ENCODE results near the gene RAB3GAP1.
A peak's percentile ranks its signal among the peaks of the same experiment; 100 is the strongest.

RAB3GAP1 gene

DNA sequence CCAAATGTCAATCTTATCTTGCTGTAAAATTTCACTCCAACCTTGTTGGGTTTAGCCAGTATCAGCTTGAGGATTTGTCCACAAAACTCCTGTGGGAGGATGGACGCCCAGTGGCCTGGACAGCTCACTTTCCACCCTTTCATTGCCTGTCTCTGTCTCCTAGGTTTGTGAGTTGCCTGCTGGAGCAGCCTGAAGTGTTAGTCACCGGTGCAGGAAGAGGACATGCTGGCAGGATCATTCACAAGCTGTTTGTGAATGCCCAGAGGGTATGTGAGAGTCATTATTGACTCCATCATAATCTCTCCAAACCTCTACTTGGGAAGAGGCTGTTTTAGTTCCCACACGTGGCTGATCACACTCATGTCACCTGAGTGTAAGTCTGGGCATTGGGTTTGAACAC, 112.3 kb downstream of the RAB3GAP1 start:
- DNase-seq (ENCODE audit: low spot score), result peak; percentile 59

DNA sequence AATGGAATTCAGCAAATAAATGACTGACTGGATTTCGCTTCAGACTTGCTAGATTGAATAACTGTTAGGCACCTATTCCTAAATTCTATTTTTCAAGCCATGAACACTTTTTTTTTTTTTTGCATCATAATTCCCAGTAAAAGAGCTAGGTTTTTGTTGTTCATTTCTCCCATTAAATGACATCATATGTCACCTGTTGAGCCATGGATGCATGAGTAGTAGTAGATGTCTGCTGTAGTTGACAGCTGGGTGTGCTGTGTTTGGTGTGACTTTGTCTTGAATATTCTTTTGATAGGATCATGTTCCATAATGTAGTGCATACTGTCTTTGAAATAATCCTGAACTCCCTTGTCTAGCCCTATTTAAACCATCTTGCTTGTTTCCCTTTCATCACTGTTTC, 115.2 kb downstream of the RAB3GAP1 start:
- no peak for DNase-seq (ENCODE audit: low spot score)

DNA sequence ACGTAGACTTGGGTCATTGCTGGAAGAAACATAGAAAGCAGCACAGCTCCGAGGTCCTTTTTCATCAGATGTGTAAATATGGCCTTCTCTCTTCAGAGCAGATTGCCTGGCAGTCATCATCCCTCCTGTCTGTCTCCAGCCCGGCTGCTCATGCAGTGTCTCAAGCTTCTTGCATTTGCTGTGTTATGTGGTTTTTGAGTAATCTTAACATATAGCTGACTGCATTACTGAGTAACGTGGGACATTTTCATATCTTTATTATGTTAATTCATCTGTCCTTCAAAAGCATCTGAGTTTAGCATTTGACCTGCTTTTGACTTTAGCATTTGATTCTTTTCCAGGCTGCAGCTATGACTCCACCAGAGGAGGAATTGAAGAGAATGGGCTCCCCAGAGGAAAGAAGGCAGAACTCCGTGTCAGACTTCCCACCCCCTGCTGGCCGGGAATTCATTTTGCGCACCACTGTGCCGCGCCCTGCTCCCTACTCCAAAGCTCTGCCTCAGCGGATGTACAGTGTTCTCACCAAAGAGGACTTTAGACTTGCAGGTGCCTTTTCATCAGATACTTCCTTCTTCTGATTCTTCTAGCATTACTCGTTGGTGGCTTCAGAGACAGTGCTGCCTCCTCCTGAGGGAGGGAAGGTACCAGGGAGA, 116.2 kb downstream of the RAB3GAP1 start:
- DNase-seq (ENCODE audit: low spot score), result no peak

DNA sequence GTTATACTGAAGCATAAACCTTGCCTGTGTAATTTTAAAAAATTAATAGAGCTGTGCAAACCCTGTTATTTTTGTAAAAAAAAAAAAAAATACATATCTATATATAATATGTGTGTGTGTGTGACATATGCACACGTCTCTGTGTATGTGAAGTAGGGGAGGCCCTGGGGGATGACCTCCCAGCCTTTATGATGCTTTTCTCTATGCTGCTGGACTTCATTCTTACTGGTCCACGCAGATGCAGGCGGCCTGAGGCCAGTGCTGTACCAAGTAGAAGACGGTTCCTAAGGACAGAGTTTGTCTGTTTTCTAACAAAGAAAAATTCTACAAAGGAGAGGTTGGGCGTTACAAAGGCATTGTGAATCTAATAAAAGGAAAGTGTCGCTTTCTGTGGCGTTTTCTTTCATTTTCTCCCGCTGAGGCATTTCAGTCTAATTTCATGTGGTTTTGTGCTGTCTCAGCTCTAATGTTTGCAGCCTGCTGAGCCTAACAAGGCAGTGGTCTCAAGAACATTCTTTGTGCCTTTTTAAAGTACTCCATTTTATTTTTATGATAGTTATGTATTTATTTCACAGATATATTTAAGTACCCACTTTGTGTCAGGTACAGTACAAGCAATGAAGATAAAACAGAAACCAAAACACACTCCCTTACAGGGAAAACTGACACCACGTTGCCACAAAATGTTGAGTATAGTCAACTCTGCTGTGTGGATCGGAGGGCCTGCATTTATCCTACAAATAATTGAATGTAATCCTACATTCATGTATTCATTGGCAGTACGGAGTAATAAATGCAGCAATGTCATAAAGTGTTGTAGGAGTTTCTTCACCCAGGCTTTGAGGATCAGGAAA, 118.0 kb downstream of the RAB3GAP1 start:
- DNase-seq (ENCODE audit: low spot score), result no peak

DNA sequence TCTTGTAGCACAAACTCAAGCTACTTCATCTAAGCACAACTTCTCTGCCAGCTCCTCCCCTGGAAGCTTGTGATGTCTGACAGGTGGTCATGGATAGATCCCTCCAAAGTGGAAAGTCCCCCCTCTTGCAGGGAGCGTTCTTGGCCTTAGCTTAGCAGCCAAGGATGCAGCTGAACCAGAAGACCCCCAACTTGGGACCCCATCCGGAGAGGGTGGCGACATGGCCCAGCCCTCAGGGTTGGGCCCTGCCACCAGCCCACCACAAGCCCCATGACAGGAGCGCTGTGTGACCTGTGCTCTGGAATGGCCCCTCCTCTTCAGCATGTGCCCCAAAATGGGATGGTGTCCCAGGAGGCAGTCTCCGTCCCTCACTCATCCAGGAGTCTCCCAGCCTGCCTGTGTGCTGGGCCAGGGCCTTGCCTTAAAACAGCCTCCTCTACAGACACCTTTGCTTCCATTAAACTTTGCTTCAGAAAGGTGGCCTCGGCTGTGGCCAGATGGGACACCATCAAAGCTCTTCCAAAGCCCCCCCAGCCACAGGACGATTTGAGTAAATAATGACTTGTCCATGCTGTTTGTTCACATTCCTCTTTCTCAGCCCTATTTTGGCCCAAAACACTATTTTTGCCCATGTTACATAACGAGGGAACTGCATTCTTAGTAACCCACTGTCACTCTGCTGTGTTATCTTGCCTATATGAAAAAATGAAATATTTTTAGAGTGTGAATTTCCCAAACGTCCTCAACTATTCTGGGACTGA, 122.1 kb downstream of the RAB3GAP1 start:
- no peak for DNase-seq (ENCODE audit: low spot score)

DNA sequence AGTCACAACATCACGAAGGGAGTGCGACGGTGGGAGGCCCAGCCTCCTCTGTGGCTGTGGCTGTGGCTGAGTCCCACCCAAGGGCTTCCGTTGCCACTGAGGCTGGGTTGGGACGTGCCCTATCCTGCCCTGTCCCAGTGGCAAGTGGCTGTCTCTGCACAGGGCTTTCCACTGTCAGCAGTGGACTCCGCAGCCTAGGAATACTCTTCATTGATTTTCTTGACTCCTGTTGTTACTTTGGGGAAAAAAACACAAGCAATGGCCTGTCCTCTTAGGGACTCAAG, 122.7 kb downstream of the RAB3GAP1 start:
- DNase-seq (ENCODE audit: low spot score), result no peak

DNA sequence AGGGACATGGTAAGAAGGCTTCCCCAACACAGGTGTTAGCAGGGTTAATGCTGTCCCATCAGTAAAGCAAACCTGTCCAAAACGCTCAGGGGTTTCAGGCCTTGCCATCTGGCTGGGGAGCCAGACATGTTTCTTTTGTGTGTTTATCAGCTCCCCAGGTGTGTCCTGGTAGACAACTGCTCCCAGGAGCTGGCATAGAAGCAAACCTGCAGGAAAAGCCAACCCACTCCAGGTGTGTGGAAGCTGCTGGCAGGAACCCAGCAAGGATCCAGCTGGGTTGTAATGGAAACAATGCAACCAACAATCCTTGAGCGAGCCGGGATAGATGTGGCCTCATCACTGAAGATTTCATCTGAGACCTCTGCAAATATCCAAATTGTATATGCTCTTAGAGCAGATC, 123.1 kb downstream of the RAB3GAP1 start:
- no peak for DNase-seq (ENCODE audit: low spot score)

DNA sequence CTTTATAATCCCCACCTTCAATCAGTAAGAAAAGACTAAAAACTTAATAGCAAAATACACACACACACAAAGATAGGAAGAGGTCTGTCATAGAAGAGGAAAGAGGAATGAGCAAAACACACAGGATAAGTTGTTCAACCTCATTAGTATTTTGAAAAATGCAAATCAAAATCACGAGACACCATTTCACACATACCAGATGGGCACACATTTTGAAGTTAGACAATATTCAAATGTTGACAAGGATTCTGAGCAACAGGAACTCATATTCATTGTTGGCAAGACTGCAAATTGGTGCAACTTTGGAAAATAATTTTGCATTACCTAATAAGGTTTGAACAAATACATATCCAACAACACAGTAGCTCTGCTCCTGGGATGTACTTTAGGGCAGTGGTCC, 127.6 kb downstream of the RAB3GAP1 start:
- no peak for DNase-seq (ENCODE audit: low spot score)

DNA sequence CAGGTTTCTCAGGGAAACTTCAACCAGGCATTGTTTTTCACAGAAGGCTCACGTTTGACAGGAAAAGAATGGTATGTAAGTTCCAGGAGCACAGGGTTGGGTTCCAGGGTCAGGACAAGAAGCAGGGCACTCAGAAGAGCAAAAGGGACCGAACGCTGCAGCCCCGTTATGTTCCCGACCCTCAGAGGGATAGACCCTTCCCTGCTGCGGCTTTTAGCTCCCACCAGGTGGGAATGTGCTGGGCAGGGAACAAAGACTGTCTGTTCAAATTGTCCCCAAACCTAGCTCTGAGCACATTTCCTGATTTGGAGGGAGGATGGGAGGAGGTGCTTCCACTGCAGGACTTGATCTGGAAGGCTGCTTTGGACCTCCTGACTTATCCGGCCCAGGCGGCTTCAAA, 130.1 kb downstream of the RAB3GAP1 start:
- no peak for DNase-seq (ENCODE audit: low spot score)

DNA sequence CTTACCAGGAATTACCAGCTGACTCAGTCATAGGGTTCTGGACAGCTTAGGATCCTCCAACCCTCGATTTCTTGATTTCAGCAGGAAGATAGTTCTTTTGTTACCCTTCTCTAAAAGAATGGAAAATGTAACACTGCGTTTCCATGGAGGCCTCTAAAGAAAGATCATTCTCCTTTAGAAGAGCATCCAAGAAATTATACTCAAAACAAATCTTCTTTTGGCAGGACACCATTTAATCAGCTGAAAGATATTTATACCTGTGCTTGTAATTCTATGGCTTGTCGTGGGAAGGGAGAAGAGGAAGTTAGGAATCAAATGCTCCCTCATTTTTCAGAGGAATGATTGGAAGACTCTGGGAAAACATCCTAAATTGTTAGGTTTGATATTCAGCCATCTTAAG, 130.5 kb downstream of the RAB3GAP1 start:
- DNase-seq (ENCODE audit: low spot score), result no peak

DNA sequence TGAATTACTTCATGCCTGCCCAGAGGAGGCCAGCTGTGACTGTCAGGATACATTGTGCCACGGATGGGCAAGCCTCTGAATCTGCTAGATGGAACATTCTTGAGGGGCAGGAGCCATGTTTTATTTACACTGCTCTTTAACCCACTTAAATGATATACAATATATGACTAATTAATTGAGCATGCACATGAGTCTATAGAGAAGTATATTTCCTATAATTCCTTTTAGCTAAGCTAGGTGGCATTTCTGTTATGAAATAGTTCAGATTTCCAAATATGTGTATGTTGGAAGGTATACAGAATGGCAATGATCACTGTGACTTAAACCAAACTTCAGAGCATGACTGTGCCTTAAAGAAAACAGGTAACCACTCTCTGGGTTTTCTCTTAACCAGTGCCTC, 131.7 kb downstream of the RAB3GAP1 start:
- DNase-seq (ENCODE audit: low spot score), result no peak

DNA sequence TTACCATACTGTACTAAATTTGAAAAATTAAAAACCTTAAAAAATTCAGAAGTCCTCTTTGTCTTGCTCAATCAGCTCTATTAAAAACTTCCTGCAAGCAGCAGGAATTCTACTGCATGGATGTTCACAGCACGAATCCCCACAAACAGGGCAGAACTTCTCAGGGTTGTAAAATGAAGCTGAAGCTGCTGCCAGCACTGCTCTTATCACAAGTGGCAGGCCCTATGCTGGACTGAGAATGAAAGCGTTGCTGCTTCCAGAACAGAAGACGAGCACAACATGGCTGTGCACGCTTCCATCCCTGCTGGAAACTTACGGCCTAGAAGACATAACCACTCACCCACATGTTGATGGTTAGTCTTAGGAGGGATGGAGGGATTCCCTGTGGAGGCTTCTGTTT, 134.0 kb downstream of the RAB3GAP1 start:
- no peak for DNase-seq (ENCODE audit: low spot score)

DNA sequence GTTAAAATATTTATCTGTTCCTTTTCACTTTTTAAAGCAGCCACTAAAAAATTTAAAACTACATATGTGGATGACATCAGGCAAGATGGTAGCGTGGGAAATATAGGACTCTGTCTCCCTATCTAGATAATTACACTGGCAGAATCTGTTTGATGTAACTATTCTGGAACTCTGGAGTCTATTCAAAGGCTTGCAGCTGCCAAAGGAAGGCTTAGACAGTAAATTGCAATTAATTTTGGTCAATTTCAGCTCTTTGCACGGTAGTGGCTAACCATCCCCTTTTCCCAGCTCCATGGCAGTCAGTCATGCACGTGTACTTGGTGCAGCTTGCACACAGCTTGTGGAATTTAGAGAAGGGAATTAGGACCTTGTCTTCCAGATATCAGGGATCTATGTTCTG, 135.2 kb downstream of the RAB3GAP1 start:
- no peak for DNase-seq (ENCODE audit: low spot score)

DNA sequence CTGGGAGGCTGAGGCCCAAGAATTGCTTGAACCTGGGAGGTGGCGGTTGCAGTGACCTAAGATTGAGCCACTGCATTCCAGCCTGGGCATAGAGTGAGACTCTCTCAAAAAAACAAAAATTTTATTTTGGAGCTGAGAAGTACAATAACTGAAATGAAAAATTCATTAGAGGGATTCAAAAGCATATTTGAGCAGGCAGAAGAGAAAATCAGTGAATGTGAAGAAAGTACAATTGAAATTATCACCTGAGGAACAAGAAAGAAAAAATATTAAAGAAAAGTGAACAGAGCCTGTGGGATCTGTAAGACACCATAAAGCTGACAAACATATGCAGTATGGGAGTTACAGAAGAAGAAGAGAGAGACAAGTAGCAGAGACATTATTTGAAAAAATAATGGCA, 137.1 kb downstream of the RAB3GAP1 start:
- DNase-seq (ENCODE audit: low spot score), result no peak

DNA sequence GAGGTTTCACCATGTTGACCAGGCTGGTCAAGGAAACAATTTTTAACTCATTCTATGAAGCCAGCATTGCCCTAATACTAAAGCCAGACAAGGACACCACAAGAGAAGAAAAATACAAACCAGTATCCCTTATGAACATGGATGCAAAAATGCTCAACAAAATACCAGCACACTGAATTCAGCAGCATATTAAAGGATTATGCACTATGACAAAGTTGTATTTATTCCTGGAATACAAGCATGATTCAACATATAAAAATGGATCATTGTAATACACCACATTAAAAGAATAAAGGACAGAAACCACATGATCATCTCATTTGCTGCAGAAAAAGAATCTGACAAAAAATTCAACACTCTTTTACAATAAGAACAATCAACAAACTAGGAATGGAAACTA, 138.7 kb downstream of the RAB3GAP1 start:
- no peak for DNase-seq (ENCODE audit: low spot score)

DNA sequence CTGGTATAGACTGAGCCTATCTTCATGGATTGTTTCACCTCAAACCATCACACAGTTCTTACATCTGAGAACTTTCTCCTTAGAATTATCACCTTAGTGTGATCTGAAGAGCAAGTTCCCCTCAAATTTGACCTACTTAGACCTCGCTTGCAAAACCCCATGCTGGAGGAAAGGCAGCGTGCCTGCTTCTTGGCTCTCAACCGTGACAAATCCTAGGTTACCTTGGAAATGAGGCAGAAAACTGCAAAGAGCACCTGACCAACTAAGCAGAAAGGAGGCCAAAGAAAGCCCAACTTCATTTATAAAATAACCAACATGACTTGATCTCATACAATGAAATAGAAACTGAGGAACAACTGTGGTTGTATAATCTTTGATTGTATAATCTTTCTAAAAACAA, 146.4 kb downstream of the RAB3GAP1 start:
- DNase-seq (ENCODE audit: low spot score), result no peak

DNA sequence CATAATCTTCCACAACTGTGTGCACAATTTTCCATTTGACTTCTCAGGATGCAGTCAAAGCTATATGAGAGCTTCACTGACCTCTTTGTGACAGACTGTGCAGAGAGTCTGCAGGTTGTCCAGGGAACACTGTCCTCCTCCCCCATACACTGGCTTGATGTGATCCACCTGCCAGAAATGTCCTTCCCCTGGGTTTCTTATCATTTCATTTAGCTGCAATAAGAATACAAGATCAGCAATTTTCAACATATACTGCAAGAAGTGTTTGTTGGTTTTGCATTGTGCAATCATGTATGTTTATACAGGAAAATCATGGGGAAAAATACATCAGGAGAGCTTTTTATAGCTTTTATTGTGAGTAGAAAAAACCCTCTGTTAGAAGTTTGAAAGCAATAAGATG, 150.7 kb downstream of the RAB3GAP1 start:
- no peak for DNase-seq (ENCODE audit: low spot score)

DNA sequence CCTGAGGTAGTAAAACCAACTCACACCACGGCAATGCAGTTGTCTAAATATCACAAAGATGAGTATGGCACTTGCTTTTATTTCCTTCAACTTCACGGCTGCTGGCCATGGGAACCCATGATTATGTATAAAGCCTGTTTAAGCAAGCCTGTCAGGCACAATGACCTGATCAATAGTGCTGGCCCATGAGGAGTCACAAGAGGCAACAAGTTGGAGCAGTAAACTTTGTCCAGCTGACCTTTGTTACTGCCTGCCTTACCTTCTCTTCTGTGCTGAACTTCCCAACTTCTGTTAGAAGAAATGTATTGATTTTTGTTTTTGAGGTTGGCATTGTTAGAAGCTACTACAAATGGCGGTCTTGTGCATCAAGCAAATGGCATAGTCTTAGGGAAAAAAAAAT, 151.9 kb downstream of the RAB3GAP1 start:
- DNase-seq (ENCODE audit: low spot score), result no peak

DNA sequence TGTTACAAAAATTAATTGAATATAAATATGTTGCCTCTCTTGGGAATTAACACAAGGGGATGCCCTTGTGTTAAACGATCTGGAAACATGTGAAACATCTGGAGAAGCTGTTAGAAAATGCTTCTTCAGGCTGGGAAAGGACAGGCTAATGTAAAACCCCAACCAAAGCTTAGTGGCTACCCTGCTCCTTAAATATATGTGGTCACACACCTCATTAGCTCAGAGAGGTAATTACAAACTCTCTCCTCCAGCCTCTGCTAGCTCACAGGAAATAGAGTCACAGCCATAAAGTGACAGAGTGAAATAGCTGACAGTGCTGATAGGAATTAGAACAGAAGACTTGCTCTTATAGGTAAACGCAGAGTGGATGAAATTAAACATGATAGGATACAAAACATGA, 155.9 kb downstream of the RAB3GAP1 start:
- DNase-seq (ENCODE audit: low spot score), result no peak

DNA sequence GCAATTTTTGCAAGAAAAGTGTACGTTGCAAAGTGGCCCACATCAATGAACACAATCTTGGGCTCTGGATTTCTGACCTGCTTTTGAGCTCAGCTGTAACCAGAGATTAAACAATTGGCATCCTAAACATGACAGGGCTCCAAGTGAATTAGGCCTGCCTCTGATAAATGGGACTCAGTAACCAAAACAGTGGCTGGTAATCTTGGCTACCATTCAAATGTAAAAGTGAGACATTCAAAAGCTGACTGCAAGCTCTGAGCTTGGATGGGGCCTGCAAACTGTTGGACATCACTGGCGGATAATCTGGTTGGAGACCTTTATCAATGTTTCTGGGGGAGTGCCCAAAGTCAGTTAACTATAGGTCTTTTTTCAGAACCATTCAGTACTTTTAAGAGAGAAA, 160.7 kb downstream of the RAB3GAP1 start:
- no peak for DNase-seq (ENCODE audit: low spot score)

DNA sequence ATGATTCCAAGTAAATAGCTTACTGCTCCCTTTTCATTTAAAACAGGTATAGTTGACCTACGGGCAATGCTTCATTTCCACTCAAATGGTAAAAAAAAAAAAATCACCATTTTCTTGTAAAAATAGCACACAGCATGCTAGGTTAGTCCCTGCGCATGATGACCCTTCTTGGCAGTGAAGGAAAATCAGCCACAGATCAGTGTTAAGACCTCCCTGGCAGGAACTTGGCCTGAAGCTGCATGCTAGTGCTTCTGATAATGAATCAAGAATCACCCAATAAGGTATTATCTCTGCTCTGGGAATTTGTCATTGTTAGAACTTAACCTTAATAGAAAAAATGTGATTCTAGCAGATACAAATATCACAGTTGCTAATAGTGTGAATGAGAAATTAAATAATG, 166.3 kb downstream of the RAB3GAP1 start:
- no peak for DNase-seq (ENCODE audit: low spot score)

DNA sequence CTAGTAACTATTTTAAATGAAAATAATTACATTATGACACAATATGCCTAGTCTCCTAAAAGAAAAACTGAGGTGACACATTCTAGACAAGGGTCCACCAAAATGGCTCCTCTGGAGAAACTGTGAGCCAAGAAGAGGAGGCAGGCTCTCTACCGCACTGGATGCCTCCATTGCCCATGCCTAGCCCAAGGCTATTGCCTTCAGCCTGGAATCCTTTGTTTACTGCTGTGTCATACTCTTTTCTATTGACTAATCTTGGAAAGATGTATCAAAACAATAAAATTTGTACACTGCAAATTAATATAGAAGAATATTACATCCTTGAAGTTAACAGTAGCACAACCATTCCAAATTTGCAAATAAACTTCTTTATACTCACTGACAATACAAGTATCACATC, 167.1 kb downstream of the RAB3GAP1 start:
- no peak for DNase-seq (ENCODE audit: low spot score)
